Right lobe of liver (tissue), 4 donors: ENCODE measurements around the gene GABRR1.
"Not testable (repeated sequence)": the region's sequence is repeated elsewhere in the genome, so short reads cannot be mapped to it uniquely, and the experiment has no call there.

Experiments
- CTCF ChIP-seq, 4 donors: fragments of 200-600 bp in 3 of 4; fragments of 450-650 bp in 1 of 4; IDR thresholded peaks; one replicate each; pipeline versions ENCODE4 v1.5.1 to v1.8.0; 2016 to 2022; ENCODE audit warnings: antibody characterized with exemption in 4 of 4, mild to moderate bottlenecking in 2 of 4
- POLR2A ChIP-seq: fragments of 450-650 bp; IDR thresholded peaks from one replicate; pipeline ENCODE4 v1.6.1; 2017; ENCODE audit warnings: antibody characterized with exemption, mild to moderate bottlenecking
- donor health status: DM: no; HTN: no; CAD: no.
- donor health status: DM: no; HTN: no; CAD: no.
- donor health status: DM: no; HTN: yes; CAD: no.

- not testable (repeated sequence) for TF ChIP-seq CTCF (IDR thresholded peaks at IDR 0.05); POLR2A
Measured at GRCh38 chr6:89128256-89128671, 88.9 kb downstream of the GABRR1 start.
